GM23248 (cell line): ENCODE measurements around the gene PDE2A. TPM values are rescaled to one million over a fixed set of nuclear protein-coding genes. Genes with fewer than 3 reads are reported as not detected.

ENCODE experiments used
- DNase-seq: peaks from one replicate; pipeline ENCODE4 v3.0.0-alpha.2; 2015
- H2AFZ ChIP-seq: fragments of 200-600 bp; sonication (generic); 2 replicates; pipeline ENCODE4 v1.6.1; 2016; ENCODE audit warnings: antibody characterized with exemption
- H3F3A ChIP-seq: fragments of 200-600 bp; sonication (generic); 2 replicates; pipeline ENCODE4 v1.6.1; 2016; ENCODE audit warnings: mild to moderate bottlenecking, antibody characterized with exemption, mixed run types; ENCODE audit not compliant: insufficient read depth
- H3K27ac ChIP-seq: fragments of 200-600 bp; sonication (generic); 2 replicates; pipeline ENCODE4 v1.5.1; 2016; ENCODE audit warnings: mild to moderate bottlenecking
- H3K27me3 ChIP-seq: fragments of 200-600 bp; sonication (generic); replicated peaks from 2 replicates; pipeline ENCODE4 v1.6.1; 2016; ENCODE audit warnings: mild to moderate bottlenecking; ENCODE audit not compliant: insufficient read depth
- H3K36me3 ChIP-seq: fragments of 200-600 bp; sonication (generic); 2 replicates; pipeline ENCODE4 v1.6.1; 2016; ENCODE audit warnings: low read depth, mild to moderate bottlenecking
- H3K4me1 ChIP-seq: fragments of 200-600 bp; sonication (generic); 2 replicates; pipeline ENCODE4 v1.6.1; 2016; ENCODE audit warnings: mild to moderate bottlenecking; ENCODE audit not compliant: insufficient read depth
- H3K4me2 ChIP-seq: fragments of 200-600 bp; sonication (generic); one replicate; pipeline ENCODE4 v1.6.1; 2016; ENCODE audit warnings: mild to moderate bottlenecking; ENCODE audit not compliant: unreplicated experiment
- H3K4me3 ChIP-seq: fragments of 200-600 bp; sonication (generic); 2 replicates; pipeline ENCODE4 v1.5.1; 2016; ENCODE audit warnings: mild to moderate bottlenecking
- H3K79me2 ChIP-seq: fragments of 200-600 bp; sonication (generic); 2 replicates; pipeline ENCODE4 v1.6.1; 2016; ENCODE audit warnings: mild to moderate bottlenecking; ENCODE audit not compliant: insufficient read depth
- H3K9ac ChIP-seq: fragments of 200-600 bp; sonication (generic); 2 replicates; pipeline ENCODE4 v1.6.1; 2016; ENCODE audit warnings: mild to moderate bottlenecking
- H3K9me2 ChIP-seq: fragments of 200-600 bp; sonication (generic); 2 replicates; pipeline ENCODE4 v1.6.1; 2016; ENCODE audit warnings: mixed run types, mild to moderate bottlenecking, moderate library complexity; ENCODE audit not compliant: insufficient read depth
- H3K9me3 ChIP-seq: fragments of 200-600 bp; sonication (generic); one replicate; pipeline ENCODE4 v1.6.1; 2017; ENCODE audit warnings: low read depth
- H4K20me1 ChIP-seq: fragments of 200-600 bp; sonication (generic); 2 replicates; pipeline ENCODE4 v1.6.0; 2016; ENCODE audit not compliant: insufficient read depth
- EZH2 ChIP-seq: fragments of 200-600 bp; sonication (generic); IDR thresholded peaks from 2 replicates; pipeline ENCODE4 v1.6.1; 2018; ENCODE audit warnings: antibody characterized with exemption, mild to moderate bottlenecking; ENCODE audit not compliant: insufficient read depth, poor library complexity, severe bottlenecking
- EZH2phosphoT487 ChIP-seq: fragments of 200-600 bp; sonication (generic); IDR thresholded peaks from 2 replicates; pipeline ENCODE4 v1.6.1; 2018; ENCODE audit warnings: antibody characterized with exemption, moderate library complexity, mild to moderate bottlenecking, low read depth; ENCODE audit not compliant: insufficient read depth
- WGBS, 2 experiments: methylation state at CpG; one replicate each; pipeline ENCODE4 v1.1.6; 2015 to 2017; ENCODE audit warnings: low lambda C conversion rate in 2 of 2, low coverage in 1 of 2; ENCODE audit errors: missing lambda C conversion rate in 2 of 2; 5-methylcytosine and 5-hydroxymethylcytosine counted together
- in situ Hi-C: fragments of 300-500 bp; cut with MboI; formaldehyde crosslinking; loops from 2 replicates; pipeline ENCODE4 v1.15.0; 2020
- polyA plus RNA-seq: library from polyadenylated mRNA; unstranded; fragments of >200 nt; fragmentation: Nextera tagmentation; extraction: Ambion mirVana; gene quantifications from 2 replicates; pipeline ENCODE4 v1.2.1, GENCODE V29; 2016
- total RNA-seq: library from RNA; depleted of rRNA; stranded (reverse); fragments of >200 nt; shearing (Covaris generic); gene quantifications from 2 replicates; pipeline ENCODE4 v1.2.3, GENCODE V29; 2014

PDE2A gene
- total and polyA plus RNA-seq, 2 experiments from 2014 or later, result 1.0 to 2.3 TPM

DNA sequence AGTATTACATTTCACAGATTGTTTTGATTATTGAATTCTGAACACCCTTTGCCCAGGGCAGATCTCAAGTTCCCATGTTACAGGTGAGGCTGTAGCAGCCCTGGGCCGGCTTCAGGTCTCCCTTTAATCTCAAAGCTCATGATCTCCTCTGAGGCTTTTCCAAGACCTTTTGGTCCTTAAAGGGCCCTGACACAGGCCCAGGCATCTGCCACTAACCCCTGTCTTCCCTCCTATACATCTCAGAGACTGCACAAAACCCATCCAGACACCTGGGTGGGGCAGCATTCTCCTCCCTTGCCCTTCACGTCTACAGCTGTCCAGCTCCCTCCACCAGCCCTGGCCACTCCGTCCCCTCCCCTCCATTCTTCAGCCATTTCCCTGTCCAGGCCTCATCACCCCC lies 37.8 kb downstream of the PDE2A start:
- H3K9me2 ChIP-seq, result no peaks in the 10 kb centered on the region
- H3K9me3 ChIP-seq, result no peaks in the 10 kb centered on the region
- 53 to 70% methylated on average over 3 of the region's 3 CpGs for WGBS, 2 experiments
- no peak overlapping the region for H3K27ac ChIP-seq
- no peaks in the 10 kb centered on the region for H3K4me1 ChIP-seq
- no peak overlapping the region for H3K4me3 ChIP-seq
- in situ Hi-C loops, result no loop called here
- no peaks in the 10 kb centered on the region for H3K36me3 ChIP-seq
- DNase-seq, result no peak
- H2AFZ ChIP-seq, result no peak overlapping the region
- no peaks in the 10 kb centered on the region for H3F3A ChIP-seq
- no peak overlapping the region for H3K9ac ChIP-seq
- TF ChIP-seq EZH2 (no peak), EZH2phosphoT487 (no peak)
- H3K4me2 ChIP-seq, result no peak overlapping the region
- no peaks in the 10 kb centered on the region for H3K79me2 ChIP-seq
- no peaks in the 10 kb centered on the region for H4K20me1 ChIP-seq
- peaks cover 16% of the 10 kb centered on the region for H3K27me3 ChIP-seq

DNA sequence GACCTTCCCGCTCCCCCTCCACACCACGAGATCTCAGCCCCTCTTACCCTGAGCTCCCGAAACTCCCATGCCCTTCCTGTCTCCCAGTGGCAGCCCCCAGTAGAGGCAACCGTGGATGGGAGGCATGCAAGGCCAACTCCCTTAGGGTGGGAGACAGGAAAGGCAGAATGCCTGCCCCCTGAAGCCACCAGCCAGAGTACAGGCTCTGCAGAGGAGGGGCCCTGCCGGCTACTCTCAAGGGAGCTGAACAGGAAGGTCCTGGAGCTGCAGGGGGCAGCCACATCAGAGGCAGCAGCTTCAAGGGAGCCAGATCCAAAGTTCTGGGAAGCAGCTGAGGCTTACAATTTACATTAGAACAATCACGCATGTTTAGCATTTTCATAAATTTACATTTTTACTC lies 38.3 kb downstream of the PDE2A start:
- Histone ChIP-seq H3K36me3 (no peaks in the 10 kb centered on the region), H2AFZ (no peak overlapping the region), H3K27me3 (peaks cover 11% of the 10 kb centered on the region), H3K4me1 (no peaks in the 10 kb centered on the region), H4K20me1 (no peaks in the 10 kb centered on the region), H3K79me2 (no peaks in the 10 kb centered on the region), H3K4me2 (no peak overlapping the region), H3K9me3 (no peaks in the 10 kb centered on the region), H3K9ac (no peak overlapping the region), H3K4me3 (no peak overlapping the region), H3K9me2 (no peaks in the 10 kb centered on the region), H3K27ac (no peak overlapping the region), H3F3A (no peaks in the 10 kb centered on the region)
- 69 to 74% methylated on average over 6 of the region's 6 CpGs for WGBS, 2 experiments
- in situ Hi-C loops, result no loop called here
- DNase-seq, result no peak
- no peak for TF ChIP-seq EZH2
- no peak for TF ChIP-seq EZH2phosphoT487

DNA sequence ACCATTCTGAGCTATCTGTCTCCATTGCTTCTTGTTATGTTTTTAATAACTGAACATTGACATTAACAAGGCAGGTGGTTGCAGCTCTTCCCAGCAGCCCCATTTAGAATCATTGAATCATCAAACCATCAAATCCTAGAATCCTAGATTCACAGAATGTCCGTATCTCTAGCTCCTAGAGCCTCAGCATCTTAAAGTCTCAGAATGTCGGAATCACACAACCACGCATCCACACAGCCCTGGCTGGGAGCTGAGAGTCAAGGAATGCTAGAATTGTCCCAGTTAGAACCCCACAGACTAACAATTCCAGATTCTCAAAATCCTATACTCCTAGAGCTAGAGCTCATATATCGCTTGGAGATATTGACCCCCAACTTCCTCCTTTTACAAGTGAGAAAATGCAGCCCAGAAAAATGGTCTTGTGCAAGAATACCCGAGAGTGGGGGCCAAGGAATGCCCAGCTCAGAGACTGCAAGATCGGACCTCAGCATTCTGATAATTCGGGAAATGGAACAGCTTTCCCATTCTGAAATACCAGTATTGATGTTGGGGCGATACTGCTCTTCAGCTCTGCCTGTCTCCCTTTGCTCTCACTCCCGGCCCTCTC lies 38.8 kb downstream of the PDE2A start:
- Histone ChIP-seq H3K9me2 (no peaks in the 10 kb centered on the region), H3K27ac (no peak overlapping the region), H3F3A (no peaks in the 10 kb centered on the region), H3K9me3 (no peaks in the 10 kb centered on the region), H3K9ac (no peak overlapping the region), H3K4me1 (no peaks in the 10 kb centered on the region), H3K4me2 (no peak overlapping the region), H4K20me1 (no peaks in the 10 kb centered on the region), H3K79me2 (no peaks in the 10 kb centered on the region), H3K36me3 (no peaks in the 10 kb centered on the region), H3K27me3 (peaks cover 11% of the 10 kb centered on the region), H3K4me3 (no peak overlapping the region), H2AFZ (no peak overlapping the region)
- DNase-seq, result no peak
- TF ChIP-seq EZH2phosphoT487, result no peak
- TF ChIP-seq EZH2, result no peak
- 76% methylated on average over 9 of the region's 9 CpGs for WGBS, 2 experiments
- in situ Hi-C loops, result no loop called here

DNA sequence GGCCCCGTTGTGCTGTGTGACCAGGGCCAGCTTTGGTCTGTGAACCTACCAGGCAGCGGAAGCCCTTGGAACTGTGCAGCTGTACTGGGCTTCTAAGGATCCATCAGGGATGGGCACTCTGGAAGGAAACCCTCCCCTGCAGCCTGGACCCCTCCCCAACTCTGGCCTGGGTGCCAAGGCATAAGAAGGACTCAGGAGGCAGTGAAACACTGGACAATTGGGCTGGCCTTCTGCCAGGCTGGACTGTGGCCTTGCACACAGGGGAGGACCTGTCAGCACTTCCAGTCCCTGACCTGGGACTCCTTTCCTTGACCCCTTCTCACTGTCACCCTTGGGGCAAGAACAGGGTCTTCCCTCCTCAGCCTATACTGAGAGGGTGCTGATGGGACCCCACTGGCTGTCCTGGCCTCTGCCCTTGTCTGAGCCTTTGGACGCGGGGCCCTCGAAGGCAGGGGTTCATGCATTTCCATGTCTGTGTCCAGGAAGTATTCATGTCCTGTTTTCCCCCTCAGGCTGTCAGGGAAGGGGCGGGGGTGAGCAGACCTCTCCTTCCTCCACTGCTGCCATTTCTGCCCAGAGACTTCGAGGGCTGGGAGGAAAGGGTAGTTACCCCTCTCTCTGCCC lies 39.6 kb downstream of the PDE2A start:
- Histone ChIP-seq H3K4me3 (no peak overlapping the region), H3K36me3 (no peaks in the 10 kb centered on the region), H3K9ac (no peak overlapping the region), H3K4me1 (no peaks in the 10 kb centered on the region), H3K79me2 (no peaks in the 10 kb centered on the region), H3K9me2 (no peaks in the 10 kb centered on the region), H2AFZ (no peak overlapping the region), H3F3A (no peaks in the 10 kb centered on the region), H3K27ac (no peak overlapping the region), H3K4me2 (no peak overlapping the region), H4K20me1 (no peaks in the 10 kb centered on the region), H3K27me3 (peaks cover 11% of the 10 kb centered on the region; the same call in 1 of the 2 replicates), H3K9me3 (no peaks in the 10 kb centered on the region)
- no peak for DNase-seq
- in situ Hi-C loops, result no loop called here
- TF ChIP-seq EZH2phosphoT487, result no peak
- TF ChIP-seq EZH2, result no peak
- WGBS, 2 experiments, result 80 to 82% methylated on average over 5 to 7 of the region's 7 CpGs
